Small intestine (tissue), 7 donors: ENCODE measurements around the gene PRELP. TPM values are rescaled to one million over a fixed set of nuclear protein-coding genes. Genes with fewer than 3 reads are reported as not detected.

ENCODE experiments used
- DNase-seq, 2 donors: peaks; one replicate each; pipeline versions ENCODE4 v3.0.0 to v3.0.0-alpha.2; 2013
- FAIRE-seq: peaks from 2 replicates; lab custom pipeline; 2012; peaks lifted over from hg19 to GRCh38; lab: Jason Lieb, UNC
- H3K27ac ChIP-seq, 3 donors: one replicate each; pipeline ENCODE4 v1.5.1; 2013; ENCODE audit warnings: low read length in 2 of 3, mild to moderate bottlenecking in 2 of 3, control low read depth in 1 of 3, inconsistent platforms in 1 of 3, low read depth in 1 of 3, moderate library complexity in 1 of 3
- H3K27me3 ChIP-seq, 3 donors: one replicate each; pipeline ENCODE4 v1.6.1; 2013; ENCODE audit warnings: low read length in 3 of 3, inconsistent platforms in 1 of 3; ENCODE audit not compliant: control insufficient read depth in 3 of 3, insufficient read depth in 3 of 3
- H3K36me3 ChIP-seq, 3 donors: one replicate each; pipeline ENCODE4 v1.6.1; 2013; ENCODE audit warnings: low read length in 3 of 3, inconsistent platforms in 1 of 3, low read depth in 1 of 3, mild to moderate bottlenecking in 1 of 3, moderate library complexity in 1 of 3; ENCODE audit not compliant: control insufficient read depth in 3 of 3, insufficient read depth in 2 of 3
- H3K4me1 ChIP-seq, 3 donors: one replicate each; pipeline ENCODE4 v1.6.1; 2013; ENCODE audit warnings: low read length in 2 of 3, inconsistent platforms in 1 of 3, low read depth in 1 of 3, mild to moderate bottlenecking in 1 of 3, moderate library complexity in 1 of 3; ENCODE audit not compliant: control insufficient read depth in 3 of 3, insufficient read depth in 2 of 3
- H3K4me3 ChIP-seq, 3 donors: one replicate each; pipeline ENCODE4 v1.5.1; 2013; ENCODE audit warnings: low read length in 3 of 3, control low read depth in 1 of 3, inconsistent platforms in 1 of 3, low read depth in 1 of 3, mild to moderate bottlenecking in 1 of 3, moderate library complexity in 1 of 3
- H3K9me3 ChIP-seq, 2 donors: one replicate each; pipeline ENCODE4 v1.6.1; 2013; ENCODE audit warnings: low read depth in 1 of 2, low read length in 1 of 2; ENCODE audit not compliant: control insufficient read depth in 2 of 2, insufficient read depth in 1 of 2
- WGBS, 3 donors: extraction: QIAGEN DNeasy Blood & Tissue Kit; methylation state at CpG; one replicate each; pipeline ENCODE4 v1.1.7; 2013; 5-methylcytosine and 5-hydroxymethylcytosine counted together
- polyA plus RNA-seq, 4 donors: library from polyadenylated mRNA; stranded (reverse) in 3 of 4; unstranded in 1 of 4; fragments of 200-250 nt in 3 of 4; fragments of 120-200 nt in 1 of 4; gene quantifications; one replicate each; pipeline versions ENCODE4 v1.2.1 to v1.2.3, GENCODE V29; 2013
- donor health status: healthy with polysubstance abuse.
- donor health status: control.
- donor health status: control.
- donor health status: Bipolar disorder and iron deficiency.
- donor health status: healthy.

PRELP gene
- polyA plus RNA-seq, 4 donors: 0.22 to 27.0 (median 0.46) TPM

- peaks cover 0 to 23% (median 0%) of the 10 kb centered on the region in 3 donors for H3K4me1 ChIP-seq
- H3K36me3 ChIP-seq: no peaks in the 10 kb centered on the region
- peak overlapping the region in 1 of 3 donors; percentile 51 for H3K27ac ChIP-seq
- no peaks in the 10 kb centered on the region for H3K9me3 ChIP-seq
- H3K27me3 ChIP-seq: no peaks in the 10 kb centered on the region
- WGBS, 3 donors: 60 to 80% (median 69%) methylated on average over 6 of the region's 6 CpGs
- DNase-seq (no peak), FAIRE-seq (no peak)
- H3K4me3 ChIP-seq: no peak overlapping the region
Observed at GRCh38 chr1:203506858-203507626, 31.4 kb downstream of the PRELP start.

- H3K4me3 ChIP-seq: no peak overlapping the region
- H3K27me3 ChIP-seq: no peaks in the 10 kb centered on the region
- no peak for FAIRE-seq
- H3K36me3 ChIP-seq: no peaks in the 10 kb centered on the region
- peak overlapping the region in 1 of 3 donors; percentile 4 for H3K27ac ChIP-seq
- DNase-seq: no peak
- 28 to 45% (median 43%) methylated on average over 1 of the region's 1 CpG for WGBS, 3 donors
- H3K4me1 ChIP-seq: peaks cover 0 to 23% (median 0%) of the 10 kb centered on the region in 3 donors
- no peaks in the 10 kb centered on the region for H3K9me3 ChIP-seq
Observed at GRCh38 chr1:203507759-203508158, 32.2 kb downstream of the PRELP start.

- DNase-seq: peak; percentile 47 to 67
- Histone ChIP-seq H3K4me3 (no peak overlapping the region), H3K4me1 (peaks cover 0 to 30% (median 0%) of the 10 kb centered on the region in 3 donors), H3K9me3 (no peaks in the 10 kb centered on the region), H3K36me3 (no peaks in the 10 kb centered on the region), H3K27ac (peak overlapping the region in 2 of 3 donors; percentile 8 to 13), H3K27me3 (no peaks in the 10 kb centered on the region)
- FAIRE-seq: no peak
- WGBS, 3 donors: 33 to 66% (median 47%) methylated on average over 4 to 10 of the region's 10 CpGs
Observed at GRCh38 chr1:203508463-203509073, 33.0 kb downstream of the PRELP start.

- Histone ChIP-seq H3K4me3 (no peak overlapping the region), H3K4me1 (peaks cover 0 to 36% (median 0%) of the 10 kb centered on the region in 3 donors), H3K9me3 (no peaks in the 10 kb centered on the region), H3K27ac (peak overlapping the region in 1 of 3 donors; percentile 8), H3K36me3 (no peaks in the 10 kb centered on the region), H3K27me3 (no peaks in the 10 kb centered on the region)
- 45 to 79% (median 53%) methylated on average over 1 of the region's 1 CpG for WGBS, 3 donors
- FAIRE-seq: no peak
- DNase-seq: no peak
Observed at GRCh38 chr1:203509135-203509534, 33.5 kb downstream of the PRELP start.

GRCh38 chr1:203511513-203511912 is 35.9 kb downstream of the PRELP start:
- DNase-seq: no peak
- Histone ChIP-seq H3K27ac (no peak overlapping the region), H3K4me1 (peaks cover 0 to 36% (median 0%) of the 10 kb centered on the region in 3 donors), H3K9me3 (no peaks in the 10 kb centered on the region), H3K36me3 (no peaks in the 10 kb centered on the region), H3K4me3 (no peak overlapping the region), H3K27me3 (no peaks in the 10 kb centered on the region)
- no peak for FAIRE-seq
- 75 to 78% (median 77%) methylated on average over 6 of the region's 6 CpGs for WGBS, 3 donors

- 78 to 96% (median 89%) methylated on average over 4 of the region's 4 CpGs for WGBS, 3 donors
- H3K4me1 ChIP-seq: peaks cover 0 to 32% (median 0%) of the 10 kb centered on the region in 3 donors
- no peak for DNase-seq
- H3K36me3 ChIP-seq: no peaks in the 10 kb centered on the region
- no peak overlapping the region for H3K27ac ChIP-seq
- no peak for FAIRE-seq
- no peaks in the 10 kb centered on the region for H3K27me3 ChIP-seq
- H3K4me3 ChIP-seq: no peak overlapping the region
- no peaks in the 10 kb centered on the region for H3K9me3 ChIP-seq
Observed at GRCh38 chr1:203511930-203512329, 36.3 kb downstream of the PRELP start.

GRCh38 chr1:203512517-203512847 is 36.9 kb downstream of the PRELP start:
- Histone ChIP-seq H3K27ac (peak overlapping the region in 2 of 3 donors; percentile 4 to 12), H3K27me3 (no peaks in the 10 kb centered on the region), H3K4me3 (no peak overlapping the region), H3K36me3 (no peaks in the 10 kb centered on the region), H3K4me1 (peaks cover 0 to 28% (median 0%) of the 10 kb centered on the region in 3 donors), H3K9me3 (no peaks in the 10 kb centered on the region)
- no peak for FAIRE-seq
- WGBS, 3 donors: 11 to 67% (median 60%) methylated on average over 1 of the region's 1 CpG
- DNase-seq: no peak

GRCh38 chr1:203512848-203513584 is 37.4 kb downstream of the PRELP start:
- peaks cover 0 to 24% (median 0%) of the 10 kb centered on the region in 3 donors for H3K4me1 ChIP-seq
- no peak overlapping the region for H3K4me3 ChIP-seq
- no peaks in the 10 kb centered on the region for H3K36me3 ChIP-seq
- WGBS, 3 donors: 46 to 54% (median 49%) methylated on average over 10 of the region's 10 CpGs
- FAIRE-seq (no peak), DNase-seq (no peak)
- H3K27ac ChIP-seq: peak overlapping the region in 1 of 3 donors; percentile 10
- no peaks in the 10 kb centered on the region for H3K27me3 ChIP-seq
- H3K9me3 ChIP-seq: no peaks in the 10 kb centered on the region
